Eye (tissue), 1 donor: ENCODE results near the gene FGFR1OP2.
"Not testable (repeated sequence)": the region's sequence is repeated elsewhere in the genome, so short reads cannot be mapped to it uniquely, and the experiment has no call there.

Experiments used
- DNase-seq: peaks from one replicate; pipeline ENCODE4 v3.0.0-alpha.2; 2015

Gene FGFR1OP2

GRCh38 chr12:26948309-26948708, 10.0 kb downstream of the FGFR1OP2 start:
- DNase-seq: no peak

GRCh38 chr12:26953447-26953846, 15.2 kb downstream of the FGFR1OP2 start:
- DNase-seq: peak; percentile 48

- no peak for DNase-seq
Observed at GRCh38 chr12:26954027-26954426, 15.8 kb downstream of the FGFR1OP2 start.

- DNase-seq: not testable (repeated sequence)
Observed at GRCh38 chr12:26961391-26961790, 23.1 kb downstream of the FGFR1OP2 start.

GRCh38 chr12:26961803-26962202, 23.5 kb downstream of the FGFR1OP2 start:
- DNase-seq: no peak

- DNase-seq: no peak
Observed at GRCh38 chr12:26963413-26963812, 25.1 kb downstream of the FGFR1OP2 start.

GRCh38 chr12:26966842-26967241, 28.6 kb downstream of the FGFR1OP2 start:
- DNase-seq: no peak

- DNase-seq: no peak
Observed at GRCh38 chr12:26970136-26970535, 31.9 kb downstream of the FGFR1OP2 start.

GRCh38 chr12:26971963-26972362, 33.7 kb downstream of the FGFR1OP2 start:
- DNase-seq: no peak

GRCh38 chr12:26976687-26977086, 38.4 kb downstream of the FGFR1OP2 start:
- DNase-seq: no peak

- DNase-seq: no peak
Observed at GRCh38 chr12:26978801-26979200, 40.5 kb downstream of the FGFR1OP2 start.

- no peak for DNase-seq
Observed at GRCh38 chr12:26979733-26980132, 41.5 kb downstream of the FGFR1OP2 start.

GRCh38 chr12:26982866-26983265, 44.6 kb downstream of the FGFR1OP2 start:
- no peak for DNase-seq

- no peak for DNase-seq
Observed at GRCh38 chr12:26987634-26988424, 49.6 kb downstream of the FGFR1OP2 start.

GRCh38 chr12:26988703-26989102, 50.4 kb downstream of the FGFR1OP2 start:
- DNase-seq: no peak

- DNase-seq: no peak
Observed at GRCh38 chr12:26989873-26990272, 51.6 kb downstream of the FGFR1OP2 start.

- no peak for DNase-seq
Observed at GRCh38 chr12:26991826-26992225, 53.6 kb downstream of the FGFR1OP2 start.

- DNase-seq: no peak
Observed at GRCh38 chr12:26994109-26994508, 55.8 kb downstream of the FGFR1OP2 start.

GRCh38 chr12:26995706-26996105, 57.4 kb downstream of the FGFR1OP2 start:
- DNase-seq: no peak

GRCh38 chr12:26997003-26997402, 58.7 kb downstream of the FGFR1OP2 start:
- no peak for DNase-seq

- no peak for DNase-seq
Observed at GRCh38 chr12:27000961-27001360, 62.7 kb downstream of the FGFR1OP2 start.

GRCh38 chr12:27001663-27002062, 63.4 kb downstream of the FGFR1OP2 start:
- DNase-seq: no peak

GRCh38 chr12:27002141-27002540, 63.9 kb downstream of the FGFR1OP2 start:
- DNase-seq: no peak

GRCh38 chr12:27003421-27004381, 65.4 kb downstream of the FGFR1OP2 start:
- DNase-seq: peak; percentile 13
